Measurements from ENCODE around the gene MAP3K6. TPM values are rescaled to one million over a fixed set of nuclear protein-coding genes. Genes with fewer than 3 reads are reported as not detected.

MAP3K6 gene
- total RNA-seq, 1 donor, result 25.7 TPM

- TF ChIP-seq CTCF (IDR thresholded peaks at IDR 0.05; ENCODE audit: extremely low read depth, low read depth, low read length), result no peak
These were observed 52.6 kb downstream of the MAP3K6 start for GRCh38 chr1:27314169-27314568.

GRCh38 chr1:27307874-27308598, 58.7 kb downstream of the MAP3K6 start:
- Histone ChIP-seq H3K4me2 (ENCODE audit: insufficient read depth, low read length) (no peak overlapping the region), H3K27me3 (ENCODE audit: insufficient read depth, low read length) (no peaks in the 10 kb centered on the region), H3K4me3 (ENCODE audit: insufficient read depth, low read length) (no peak overlapping the region), H3K36me3 (ENCODE audit: insufficient read depth, low read length) (peaks cover 9% of the 10 kb centered on the region), H3K9me3 (ENCODE audit: low read depth, low read length) (no peaks in the 10 kb centered on the region), H3K4me1 (ENCODE audit: insufficient read depth, low read length) (no peaks in the 10 kb centered on the region), H3K27ac (ENCODE audit: low read depth, low read length) (no peak overlapping the region), H4K20me1 (ENCODE audit: insufficient read depth, low read length) (no peaks in the 10 kb centered on the region), H3K79me2 (ENCODE audit: insufficient read depth, low read length) (no peaks in the 10 kb centered on the region), H2AFZ (ENCODE audit: low read length) (no peak overlapping the region)
- TF ChIP-seq CTCF (IDR thresholded peaks at IDR 0.05; ENCODE audit: extremely low read depth, low read depth, low read length), result no peak
- DNase-seq (ENCODE audit: insufficient read length, low spot score, missing footprints), result no peak

More at GRCh38 chr1:27314169-27314568, 52.6 kb downstream of the MAP3K6 start:
- H3K4me2 ChIP-seq (ENCODE audit: insufficient read depth, low read length), result no peak overlapping the region
- no peak overlapping the region for H3K4me3 ChIP-seq (ENCODE audit: insufficient read depth, low read length)
- no peak overlapping the region for H2AFZ ChIP-seq (ENCODE audit: low read length)
- peaks cover 2% of the 10 kb centered on the region for H3K4me1 ChIP-seq (ENCODE audit: insufficient read depth, low read length)
- no peak overlapping the region for H3K27ac ChIP-seq (ENCODE audit: low read depth, low read length)
- H3K9me3 ChIP-seq (ENCODE audit: low read depth, low read length), result no peaks in the 10 kb centered on the region
- no peaks in the 10 kb centered on the region for H3K79me2 ChIP-seq (ENCODE audit: insufficient read depth, low read length)
- H3K36me3 ChIP-seq (ENCODE audit: insufficient read depth, low read length), result no peaks in the 10 kb centered on the region
- H4K20me1 ChIP-seq (ENCODE audit: insufficient read depth, low read length), result no peaks in the 10 kb centered on the region
- no peak for DNase-seq (ENCODE audit: insufficient read length, low spot score, missing footprints)
- no peaks in the 10 kb centered on the region for H3K27me3 ChIP-seq (ENCODE audit: insufficient read depth, low read length)

GRCh38 chr1:27306892-27307761, 59.6 kb downstream of the MAP3K6 start:
- H4K20me1 ChIP-seq (ENCODE audit: insufficient read depth, low read length), result no peaks in the 10 kb centered on the region
- H2AFZ ChIP-seq (ENCODE audit: low read length), result no peak overlapping the region
- TF ChIP-seq CTCF (IDR thresholded peaks at IDR 0.05; ENCODE audit: extremely low read depth, low read depth, low read length), result no peak
- peak; percentile 78 for DNase-seq (ENCODE audit: insufficient read length, low spot score, missing footprints)
- H3K36me3 ChIP-seq (ENCODE audit: insufficient read depth, low read length), result peaks cover 9% of the 10 kb centered on the region
- H3K79me2 ChIP-seq (ENCODE audit: insufficient read depth, low read length), result no peaks in the 10 kb centered on the region
- H3K4me2 ChIP-seq (ENCODE audit: insufficient read depth, low read length), result no peak overlapping the region
- H3K4me1 ChIP-seq (ENCODE audit: insufficient read depth, low read length), result no peaks in the 10 kb centered on the region
- H3K9me3 ChIP-seq (ENCODE audit: low read depth, low read length), result no peaks in the 10 kb centered on the region
- H3K4me3 ChIP-seq (ENCODE audit: insufficient read depth, low read length), result no peak overlapping the region
- H3K27me3 ChIP-seq (ENCODE audit: insufficient read depth, low read length), result no peaks in the 10 kb centered on the region
- H3K27ac ChIP-seq (ENCODE audit: low read depth, low read length), result no peak overlapping the region

GRCh38 chr1:27306071-27306470, 60.7 kb downstream of the MAP3K6 start:
- no peak for DNase-seq (ENCODE audit: insufficient read length, low spot score, missing footprints)
- Histone ChIP-seq H3K27me3 (ENCODE audit: insufficient read depth, low read length) (no peaks in the 10 kb centered on the region), H3K27ac (ENCODE audit: low read depth, low read length) (no peak overlapping the region), H3K4me1 (ENCODE audit: insufficient read depth, low read length) (no peaks in the 10 kb centered on the region), H4K20me1 (ENCODE audit: insufficient read depth, low read length) (no peaks in the 10 kb centered on the region), H2AFZ (ENCODE audit: low read length) (no peak overlapping the region), H3K36me3 (ENCODE audit: insufficient read depth, low read length) (peaks cover 9% of the 10 kb centered on the region), H3K4me3 (ENCODE audit: insufficient read depth, low read length) (no peak overlapping the region), H3K4me2 (ENCODE audit: insufficient read depth, low read length) (no peak overlapping the region), H3K9me3 (ENCODE audit: low read depth, low read length) (no peaks in the 10 kb centered on the region), H3K79me2 (ENCODE audit: insufficient read depth, low read length) (no peaks in the 10 kb centered on the region)
- TF ChIP-seq CTCF (IDR thresholded peaks at IDR 0.05; ENCODE audit: extremely low read depth, low read depth, low read length), result no peak

All from osteoblast (primary cell).